B cell (primary cell): ENCODE data around the gene FANCC. TPM values are rescaled to one million over a fixed set of nuclear protein-coding genes. Genes with fewer than 3 reads are reported as not detected.
"Not testable (repeated sequence)": the region's sequence is repeated elsewhere in the genome, so short reads cannot be mapped to it uniquely, and the experiment has no call there.

ENCODE experiments used
- ATAC-seq: fragments of 200-7000 bp; cut with Tn5 transposase; one replicate; pipeline ENCODE4 v1.10.0; 2021; ENCODE audit warnings: low read depth, mild to moderate bottlenecking, moderate number of reproducible peaks, moderate library complexity
- CTCF ChIA-PET: fragments of 350-600 bp; sonication (Branson Sonifier 250); formaldehyde crosslinking; loops from one replicate; lab custom pipeline; 2021; ENCODE audit warnings: antibody characterized with exemption, inconsistent platforms; lab: Charles Lee
- POLR2A ChIA-PET: fragments of 350-600 bp; sonication (Branson Sonifier 250); formaldehyde crosslinking; loops from one replicate; lab custom pipeline; 2021; ENCODE audit warnings: antibody characterized with exemption; lab: Charles Lee
- DNase-seq: peaks from one replicate; pipeline ENCODE4 v3.0.0; 2013
- H2AFZ ChIP-seq: 2 replicates; pipeline ENCODE4 v1.6.1; 2012; ENCODE audit warnings: mild to moderate bottlenecking, low read depth, low read length; ENCODE audit not compliant: insufficient read depth, poor library complexity, severe bottlenecking
- H3K27ac ChIP-seq, 2 donors: 1 replicate in 1 of 2; 2 replicates in 1 of 2; pipeline ENCODE4 v1.5.1; 2012 to 2013; ENCODE audit warnings: low read length in 2 of 2, mild to moderate bottlenecking in 2 of 2, moderate library complexity in 1 of 2
- H3K27me3 ChIP-seq, 4 experiments: fragments of 200-600 bp in 1 of 4; sonication (generic) in 1 of 4; replicated peaks in 1 of 4; 1 replicate in 2 of 4; 2 replicates in 2 of 4; pipeline versions ENCODE4 v1.6.1 to v1.7.0; 2013 to 2016; ENCODE audit warnings: low read length in 3 of 4, mild to moderate bottlenecking in 2 of 4, mixed read lengths in 1 of 4, moderate library complexity in 1 of 4; ENCODE audit not compliant: insufficient read depth in 4 of 4, control insufficient read depth in 3 of 4; ENCODE audit errors: control extremely low read depth in 1 of 4
- H3K36me3 ChIP-seq, 2 experiments: replicated peaks in 1 of 2; 1 replicate in 1 of 2; 2 replicates in 1 of 2; pipeline versions ENCODE4 v1.6.1 to v1.7.1; 2013; ENCODE audit warnings: low read length in 1 of 2; ENCODE audit not compliant: insufficient read depth in 2 of 2, control insufficient read depth in 1 of 2; ENCODE audit errors: control extremely low read depth in 1 of 2, extremely low read depth in 1 of 2
- H3K4me1 ChIP-seq, 2 donors: fragments of 200-600 bp in 1 of 2; sonication (generic) in 1 of 2; 1 replicate in 1 of 2; 2 replicates in 1 of 2; pipeline versions ENCODE4 v1.5.1 to v1.6.1; 2013 to 2017; ENCODE audit warnings: low read length in 2 of 2; ENCODE audit not compliant: control insufficient read depth in 2 of 2, insufficient read depth in 2 of 2
- H3K4me2 ChIP-seq: replicated peaks from 2 replicates; pipeline ENCODE3; 2012; ENCODE audit warnings: mild to moderate bottlenecking, low read depth, low read length; ENCODE audit not compliant: poor library complexity, severe bottlenecking
- H3K4me3 ChIP-seq, 5 experiments: fragments of 200-600 bp in 1 of 5; sonication (generic) in 1 of 5; 1 replicate in 3 of 5; 2 replicates in 2 of 5; pipeline versions ENCODE4 v1.5.1 to v1.7.0; 2011 to 2016; ENCODE audit warnings: low read length in 4 of 5, mild to moderate bottlenecking in 4 of 5, low read depth in 2 of 5, control low read depth in 1 of 5, moderate library complexity in 1 of 5; ENCODE audit not compliant: insufficient read depth in 1 of 5; ENCODE audit errors: control extremely low read depth in 1 of 5, extremely low read depth in 1 of 5
- H3K79me2 ChIP-seq: fragments of 200-600 bp; sonication (generic); one replicate; pipeline ENCODE4 v1.6.0; 2016; ENCODE audit warnings: low read length; ENCODE audit not compliant: control insufficient read depth, insufficient read depth
- H3K9ac ChIP-seq: fragments of 200-600 bp; sonication (generic); 2 replicates; pipeline ENCODE4 v1.6.1; 2017; ENCODE audit warnings: mild to moderate bottlenecking, low read length, moderate library complexity
- H3K9me3 ChIP-seq, 3 donors: one replicate each; pipeline versions ENCODE4 v1.6.1 to v1.7.1; 2013; ENCODE audit warnings: low read length in 2 of 3; ENCODE audit not compliant: control insufficient read depth in 2 of 3, insufficient read depth in 1 of 3; ENCODE audit errors: control extremely low read depth in 1 of 3
- H4K20me1 ChIP-seq: 2 replicates; pipeline ENCODE4 v1.6.0; 2012; ENCODE audit warnings: mild to moderate bottlenecking, low read length; ENCODE audit not compliant: insufficient read depth, control insufficient read depth, poor library complexity, severe bottlenecking
- H3K27ac Mint-ChIP-seq: one replicate; pipeline ENCODE4 v1.8.0; 2021; ENCODE audit warnings: mixed read lengths
- H3K27me3 Mint-ChIP-seq: one replicate; pipeline ENCODE4 v1.8.0; 2021; ENCODE audit warnings: mixed read lengths
- H3K4me1 Mint-ChIP-seq: one replicate; pipeline ENCODE4 v1.8.0; 2021; ENCODE audit warnings: mixed read lengths
- H3K4me3 Mint-ChIP-seq: one replicate; pipeline ENCODE4 v1.8.0; 2021; ENCODE audit warnings: mixed read lengths
- H3K9me3 Mint-ChIP-seq: one replicate; pipeline ENCODE4 v1.8.0; 2022; ENCODE audit warnings: mixed read lengths; ENCODE audit not compliant: insufficient read depth
- CTCF ChIP-seq: fragments of 200-600 bp; IDR thresholded peaks from one replicate; pipeline ENCODE4 v1.8.0; 2022; ENCODE audit warnings: antibody characterized with exemption, mild to moderate bottlenecking
- EZH2 ChIP-seq: IDR thresholded peaks from 2 replicates; pipeline ENCODE4 v1.6.1; 2012; ENCODE audit warnings: borderline replicate concordance, low read depth, mild to moderate bottlenecking, moderate library complexity, low read length; ENCODE audit not compliant: insufficient read depth, poor library complexity, severe bottlenecking
- WGBS: methylation state at CpG from one replicate; pipeline ENCODE4 v1.1.5; 2013; ENCODE audit warnings: missing lambda C conversion rate; ENCODE audit not compliant: insufficient coverage; 5-methylcytosine and 5-hydroxymethylcytosine counted together
- intact Hi-C: fragments of 100-400 bp; cut with micrococcal nuclease; formaldehyde crosslinking; loops from one replicate; pipeline ENCODE4 v1.10.0; 2022
- polyA plus RNA-seq: library from polyadenylated mRNA; depleted of rRNA; stranded (reverse); fragments of >200 nt; gene quantifications from 2 replicates; pipeline ENCODE4 v1.2.3, GENCODE V29; 2012
- total RNA-seq, 2 donors: library from RNA; stranded (reverse); fragments of 120-200 nt in 1 of 2; gene quantifications; 1 replicate in 1 of 2; 2 replicates in 1 of 2; pipeline versions ENCODE4 v1.2.3 to v1.2.4, GENCODE V29; 2013 to 2022

Gene FANCC
- total and polyA plus RNA-seq, 2 donors (not counting 1 experiment from before 2014, with no cell fraction given): 1.8 to 11.1 TPM

GRCh38 chr9:95276395-95276954, 41.0 kb downstream of the FANCC start:
- H3K27me3 Mint-ChIP-seq: no peaks in the 10 kb centered on the region
- peaks cover 7% of the 10 kb centered on the region for H3K9me3 Mint-ChIP-seq
- 83% methylated on average over 1 of the region's 8 CpGs for WGBS
- Histone ChIP-seq H3K9ac (no peak overlapping the region), H4K20me1 (no peaks in the 10 kb centered on the region), H3K9me3 (peaks cover 6 to 13% (median 9%) of the 10 kb centered on the region in 3 donors), H3K4me1 (peaks cover 7 to 10% of the 10 kb centered on the region in 2 donors), H3K79me2 (peaks cover 9% of the 10 kb centered on the region), H3K4me2 (no peak overlapping the region), H2AFZ (no peak overlapping the region), H3K27ac (no peak overlapping the region), H3K36me3 (no peaks in the 10 kb centered on the region), H3K27me3 (no peaks in the 10 kb centered on the region), H3K4me3 (no peak overlapping the region)
- TF ChIP-seq CTCF (no peak), EZH2 (no peak)
- intact Hi-C loops: no loop called here
- DNase-seq: no peak
- no peak overlapping the region for H3K4me3 Mint-ChIP-seq
- CTCF ChIA-PET: no interaction called here
- peaks cover 12% of the 10 kb centered on the region for H3K4me1 Mint-ChIP-seq
- ATAC-seq: no peak
- H3K27ac Mint-ChIP-seq: no peak overlapping the region
- POLR2A ChIA-PET: no interaction called here

DNA sequence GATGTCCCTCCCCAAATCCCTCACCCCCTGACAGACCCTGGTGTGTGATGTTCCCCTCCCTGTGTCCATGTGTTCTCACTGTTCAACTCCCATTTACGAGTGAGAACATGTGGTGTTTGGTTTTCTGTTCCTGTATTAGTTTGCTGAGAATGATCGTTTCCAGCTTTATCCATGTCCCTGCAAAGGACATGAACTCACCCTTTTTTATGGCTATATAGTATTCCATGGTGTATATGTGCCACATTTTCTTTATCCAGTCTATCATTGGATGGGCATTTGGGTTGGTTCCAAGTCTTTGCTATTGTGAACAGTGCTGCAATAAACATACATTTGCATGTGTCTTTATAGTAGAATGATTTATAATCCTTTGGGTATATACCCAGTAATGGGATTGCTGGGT, 43.3 kb downstream of the FANCC start:
- H3K79me2 ChIP-seq, H3K4me2 ChIP-seq, H3K9ac ChIP-seq, POLR2A ChIA-PET, H2AFZ ChIP-seq, H3K9me3 Mint-ChIP-seq, H3K27ac Mint-ChIP-seq, H3K9me3 ChIP-seq, H3K27me3 ChIP-seq, H3K27ac ChIP-seq, H3K36me3 ChIP-seq, ATAC-seq, intact Hi-C loops, H3K4me1 ChIP-seq, H4K20me1 ChIP-seq, H3K4me3 ChIP-seq, H3K27me3 Mint-ChIP-seq, H3K4me3 Mint-ChIP-seq, CTCF ChIA-PET, DNase-seq: not testable (repeated sequence)
- H3K4me1 Mint-ChIP-seq: peaks cover 12% of the 10 kb centered on the region
- WGBS: no CpG with 5 or more reads among the region's 2 CpGs
